Osteocyte (in vitro differentiated cells): ENCODE data around the gene KRTAP10-10. TPM values are rescaled to one million over a fixed set of nuclear protein-coding genes. Genes with fewer than 3 reads are reported as not detected.

ENCODE experiments used
- DNase-seq: peaks from one replicate; pipeline ENCODE4 v3.0.0; 2021; ENCODE audit warnings: mixed read lengths; ENCODE audit not compliant: unreplicated experiment; ENCODE audit errors: extremely low spot score
- H3K27ac Mint-ChIP-seq: one replicate; pipeline ENCODE4 v1.8.0; 2021; ENCODE audit warnings: mild to moderate bottlenecking, mixed read lengths; ENCODE audit not compliant: unreplicated experiment
- H3K27me3 Mint-ChIP-seq: one replicate; pipeline ENCODE4 v1.8.0; 2021; ENCODE audit warnings: mixed read lengths; ENCODE audit not compliant: unreplicated experiment
- H3K36me3 Mint-ChIP-seq: one replicate; pipeline ENCODE4 v1.8.0; 2021; ENCODE audit warnings: mixed read lengths; ENCODE audit not compliant: unreplicated experiment
- H3K4me1 Mint-ChIP-seq: one replicate; pipeline ENCODE4 v1.8.0; 2021; ENCODE audit warnings: mixed read lengths; ENCODE audit not compliant: unreplicated experiment
- H3K4me3 Mint-ChIP-seq: one replicate; pipeline ENCODE4 v1.8.0; 2021; ENCODE audit warnings: mild to moderate bottlenecking, moderate library complexity, mixed read lengths; ENCODE audit not compliant: unreplicated experiment
- H3K9me3 Mint-ChIP-seq: one replicate; pipeline ENCODE4 v1.8.0; 2021; ENCODE audit warnings: mixed read lengths; ENCODE audit not compliant: unreplicated experiment
- total RNA-seq: library from RNA; stranded (reverse); gene quantifications from 2 replicates; pipeline ENCODE4 v1.2.1, GENCODE V29; 2021
- TF ChIP-seq, protein P1 (sequence below): fragments of 200-600 bp; sonication (generic); IDR thresholded peaks from 2 replicates; pipeline ENCODE4 v1.5.0; 2021; ENCODE audit warnings: antibody characterized with exemption, mild to moderate bottlenecking, moderate library complexity

Gene KRTAP10-10
- total RNA-seq, 1 donor from 2014 or later = not detected

- no peak overlapping the region for H3K27ac Mint-ChIP-seq
- TF ChIP-seq, protein P1, sequence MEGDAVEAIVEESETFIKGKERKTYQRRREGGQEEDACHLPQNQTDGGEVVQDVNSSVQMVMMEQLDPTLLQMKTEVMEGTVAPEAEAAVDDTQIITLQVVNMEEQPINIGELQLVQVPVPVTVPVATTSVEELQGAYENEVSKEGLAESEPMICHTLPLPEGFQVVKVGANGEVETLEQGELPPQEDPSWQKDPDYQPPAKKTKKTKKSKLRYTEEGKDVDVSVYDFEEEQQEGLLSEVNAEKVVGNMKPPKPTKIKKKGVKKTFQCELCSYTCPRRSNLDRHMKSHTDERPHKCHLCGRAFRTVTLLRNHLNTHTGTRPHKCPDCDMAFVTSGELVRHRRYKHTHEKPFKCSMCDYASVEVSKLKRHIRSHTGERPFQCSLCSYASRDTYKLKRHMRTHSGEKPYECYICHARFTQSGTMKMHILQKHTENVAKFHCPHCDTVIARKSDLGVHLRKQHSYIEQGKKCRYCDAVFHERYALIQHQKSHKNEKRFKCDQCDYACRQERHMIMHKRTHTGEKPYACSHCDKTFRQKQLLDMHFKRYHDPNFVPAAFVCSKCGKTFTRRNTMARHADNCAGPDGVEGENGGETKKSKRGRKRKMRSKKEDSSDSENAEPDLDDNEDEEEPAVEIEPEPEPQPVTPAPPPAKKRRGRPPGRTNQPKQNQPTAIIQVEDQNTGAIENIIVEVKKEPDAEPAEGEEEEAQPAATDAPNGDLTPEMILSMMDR = no peak
- H3K4me1 Mint-ChIP-seq = no peaks in the 10 kb centered on the region
- peaks cover 4% of the 10 kb centered on the region for H3K9me3 Mint-ChIP-seq
- H3K36me3 Mint-ChIP-seq = no peaks in the 10 kb centered on the region
- peaks cover 6% of the 10 kb centered on the region for H3K27me3 Mint-ChIP-seq
- H3K4me3 Mint-ChIP-seq = no peak overlapping the region
- DNase-seq = peak; percentile 56
These were observed 14.0 kb downstream of the KRTAP10-10 start for GRCh38 chr21:44650973-44651675.

GRCh38 chr21:44653123-44653522, 16.0 kb downstream of the KRTAP10-10 start:
- no peaks in the 10 kb centered on the region for H3K27me3 Mint-ChIP-seq
- peaks cover 11% of the 10 kb centered on the region for H3K9me3 Mint-ChIP-seq
- no peaks in the 10 kb centered on the region for H3K4me1 Mint-ChIP-seq
- H3K27ac Mint-ChIP-seq = no peak overlapping the region
- H3K36me3 Mint-ChIP-seq = no peaks in the 10 kb centered on the region
- no peak overlapping the region for H3K4me3 Mint-ChIP-seq
- TF ChIP-seq, protein P1 = no peak
- peak; percentile 75 for DNase-seq

DNA sequence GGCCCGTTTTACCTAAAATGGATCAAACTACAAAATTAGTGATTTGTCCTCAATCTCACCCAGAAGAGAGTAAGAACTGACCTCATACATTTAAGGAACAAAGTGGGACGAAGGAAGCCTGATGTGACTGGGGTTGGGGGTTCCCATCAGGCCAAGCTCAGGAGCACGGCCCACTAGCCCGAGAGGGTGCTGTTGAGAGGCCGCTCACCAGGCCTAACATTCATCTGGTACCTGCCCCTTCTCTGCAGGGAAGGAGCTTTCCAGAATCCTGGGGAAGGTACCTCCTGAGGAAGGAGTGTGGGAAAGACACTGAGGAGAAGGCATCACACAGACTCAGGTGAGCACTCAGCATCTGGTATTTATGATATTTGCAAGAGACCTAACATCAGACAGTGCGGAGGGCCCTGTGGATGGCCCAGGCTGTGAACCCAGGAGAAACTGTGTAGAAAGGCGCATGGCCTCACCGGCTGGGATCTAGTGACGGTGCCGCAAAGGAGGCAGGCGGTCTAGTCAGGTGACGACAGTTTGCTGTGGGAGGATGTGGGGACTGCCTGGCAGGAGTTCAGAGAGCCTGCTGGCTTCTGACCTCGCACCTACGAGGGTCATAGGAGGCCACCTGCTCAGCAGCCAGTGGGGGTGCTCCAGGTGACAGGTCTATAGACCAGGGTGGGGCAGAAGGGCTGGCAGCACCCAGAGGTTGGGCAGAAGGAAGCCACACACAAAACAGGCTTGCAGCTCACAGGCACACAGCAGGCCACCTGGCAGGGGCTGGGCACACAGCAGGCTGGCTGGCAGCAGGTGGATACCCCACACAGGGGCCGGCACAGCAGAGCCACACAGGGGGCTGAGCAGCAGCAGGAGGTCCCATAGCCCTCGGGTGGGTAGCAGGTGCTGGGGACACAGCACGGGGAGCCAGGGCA, 16.8 kb downstream of the KRTAP10-10 start:
- DNase-seq = peak; percentile 80
- TF ChIP-seq, protein P1 = no peak
- H3K27ac Mint-ChIP-seq = no peak overlapping the region
- H3K4me3 Mint-ChIP-seq = no peak overlapping the region
- peaks cover 11% of the 10 kb centered on the region for H3K9me3 Mint-ChIP-seq
- no peaks in the 10 kb centered on the region for H3K36me3 Mint-ChIP-seq
- no peaks in the 10 kb centered on the region for H3K4me1 Mint-ChIP-seq
- peaks cover 5% of the 10 kb centered on the region for H3K27me3 Mint-ChIP-seq

DNA sequence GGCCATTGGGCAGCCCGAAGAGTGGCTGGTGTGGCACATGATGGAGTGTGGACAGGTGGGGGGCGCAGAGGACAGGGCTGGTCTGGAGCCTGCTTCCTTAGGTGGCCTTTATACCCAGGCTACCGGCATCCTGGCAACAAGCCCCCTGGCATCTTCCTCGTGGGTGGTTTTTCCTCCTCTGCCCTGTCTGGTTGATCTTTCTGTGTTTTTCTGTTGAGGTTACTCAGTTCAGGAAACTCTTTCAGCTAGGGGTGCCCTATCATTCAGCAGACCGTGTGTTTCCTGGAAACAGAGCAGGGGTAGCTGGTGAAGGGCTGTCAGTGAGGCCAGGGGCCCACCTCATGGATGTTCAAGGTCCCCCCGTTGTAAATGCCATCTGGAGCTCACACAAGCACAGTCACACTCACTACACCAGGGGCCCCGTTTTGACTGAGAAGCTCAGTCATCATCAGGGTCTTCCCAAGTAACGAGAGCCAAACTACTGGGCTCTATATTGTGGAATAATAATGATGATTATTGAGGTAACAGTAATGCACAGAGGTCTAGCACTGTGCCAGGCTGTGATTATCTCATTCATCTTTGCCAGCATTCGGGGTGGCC, 17.5 kb downstream of the KRTAP10-10 start, which contains the start of gene KRTAP12-4:
KRTAP12-4 (minus strand) TSS at position 84 of the 600 bp plus-strand sequence; CDS start at position 39, 45 bp downstream.
- TF ChIP-seq, protein P1 = no peak
- DNase-seq = peak; percentile 60
- Mint-ChIP-seq H3K27me3 (peaks cover 8% of the 10 kb centered on the region), H3K4me3 (no peak within 1 kb of the TSS), H3K9me3 (peaks cover 11% of the 10 kb centered on the region), H3K36me3 (no peaks in the 10 kb centered on the region), H3K27ac (no peak within 1 kb of the TSS), H3K4me1 (no peaks in the 10 kb centered on the region)
